ENCODE results near the gene MALT1. TPM values are rescaled to one million over a fixed set of nuclear protein-coding genes. Genes with fewer than 3 reads are reported as not detected.

MALT1 gene
- total RNA-seq, 2 experiments from 2014 or later: 82.3 to 84.5 TPM

- TF ChIP-seq CTCF (IDR thresholded peaks at IDR 0.05): no peak
- no peak overlapping the region for H3K4me3 Mint-ChIP-seq
- no peak overlapping the region for H3K27ac ChIP-seq (ENCODE audit: low read depth in 1 of 2, low read length in 2 of 2)
- H3K27ac Mint-ChIP-seq: no peak overlapping the region
- ChIA-PET CTCF (no interaction called here), POLR2A (interaction anchor here (0.6 kb wide), 1 partner anchor 65 kb away, joined by 3 read pairs; no protein-coding TSS in a partner anchor)
- no peak for ATAC-seq (ENCODE audit: poor library complexity)
- no peaks in the 10 kb centered on the region for H3K4me1 ChIP-seq (ENCODE audit: insufficient read depth, low read length)
- H3K27me3 Mint-ChIP-seq: peaks cover 43% of the 10 kb centered on the region
- no peaks in the 10 kb centered on the region for H3K9me3 Mint-ChIP-seq
- H3K4me3 ChIP-seq (ENCODE audit: low read length): no peak overlapping the region
- intact Hi-C loops (cut with DNase I, micrococcal nuclease): no loop called here
- H3K36me3 Mint-ChIP-seq (ENCODE audit: low read depth): no peaks in the 10 kb centered on the region
- no peaks in the 10 kb centered on the region for H3K36me3 ChIP-seq (ENCODE audit: insufficient read depth, low read length)
- DNase-seq: no peak
- no peaks in the 10 kb centered on the region for H3K4me1 Mint-ChIP-seq (ENCODE audit: low read depth)
- H3K9me3 ChIP-seq (ENCODE audit: control insufficient read depth in 1 of 2, insufficient read depth in 1 of 2, low read length in 2 of 2): no peaks in the 10 kb centered on the region
- H3K27me3 ChIP-seq (ENCODE audit: control insufficient read depth in 1 of 2, insufficient read depth in 2 of 2, low read length in 2 of 2): peaks cover 0 to 2% of the 10 kb centered on the region in 2 experiments
Measured at GRCh38 chr18:58788971-58789875, 118.0 kb downstream of the MALT1 start.

GRCh38 chr18:58789876-58790240 is 118.6 kb downstream of the MALT1 start:
- no peak overlapping the region for H3K27ac Mint-ChIP-seq
- ChIA-PET CTCF (no interaction called here), POLR2A (no interaction called here)
- peaks cover 42% of the 10 kb centered on the region for H3K27me3 Mint-ChIP-seq
- no peak overlapping the region for H3K27ac ChIP-seq (ENCODE audit: low read depth in 1 of 2, low read length in 2 of 2)
- intact Hi-C loops (cut with DNase I, micrococcal nuclease): no loop called here
- H3K9me3 ChIP-seq (ENCODE audit: control insufficient read depth in 1 of 2, insufficient read depth in 1 of 2, low read length in 2 of 2): no peaks in the 10 kb centered on the region
- DNase-seq (no peak), ATAC-seq (ENCODE audit: poor library complexity) (no peak)
- H3K4me1 Mint-ChIP-seq (ENCODE audit: low read depth): no peaks in the 10 kb centered on the region
- H3K4me3 ChIP-seq (ENCODE audit: low read length): no peak overlapping the region
- no peaks in the 10 kb centered on the region for H3K4me1 ChIP-seq (ENCODE audit: insufficient read depth, low read length)
- peaks cover 0 to 2% of the 10 kb centered on the region in 2 experiments for H3K27me3 ChIP-seq (ENCODE audit: control insufficient read depth in 1 of 2, insufficient read depth in 2 of 2, low read length in 2 of 2)
- no peaks in the 10 kb centered on the region for H3K9me3 Mint-ChIP-seq
- no peaks in the 10 kb centered on the region for H3K36me3 Mint-ChIP-seq (ENCODE audit: low read depth)
- no peaks in the 10 kb centered on the region for H3K36me3 ChIP-seq (ENCODE audit: insufficient read depth, low read length)
- no peak for TF ChIP-seq CTCF (IDR thresholded peaks at IDR 0.05)
- no peak overlapping the region for H3K4me3 Mint-ChIP-seq

GRCh38 chr18:58792086-58792485 is 120.8 kb downstream of the MALT1 start:
- no peak overlapping the region for H3K4me3 ChIP-seq (ENCODE audit: low read length)
- H3K36me3 ChIP-seq (ENCODE audit: insufficient read depth, low read length): no peaks in the 10 kb centered on the region
- H3K27me3 ChIP-seq (ENCODE audit: control insufficient read depth in 1 of 2, insufficient read depth in 2 of 2, low read length in 2 of 2): peaks cover 0 to 2% of the 10 kb centered on the region in 2 experiments
- ChIA-PET CTCF (no interaction called here), POLR2A (no interaction called here)
- intact Hi-C loops (cut with DNase I, micrococcal nuclease): no loop called here
- H3K4me1 Mint-ChIP-seq (ENCODE audit: low read depth): no peaks in the 10 kb centered on the region
- no peaks in the 10 kb centered on the region for H3K9me3 ChIP-seq (ENCODE audit: control insufficient read depth in 1 of 2, insufficient read depth in 1 of 2, low read length in 2 of 2)
- no peak overlapping the region for H3K27ac ChIP-seq (ENCODE audit: low read depth in 1 of 2, low read length in 2 of 2)
- no peak overlapping the region for H3K27ac Mint-ChIP-seq
- no peaks in the 10 kb centered on the region for H3K4me1 ChIP-seq (ENCODE audit: insufficient read depth, low read length)
- no peak for TF ChIP-seq CTCF (IDR thresholded peaks at IDR 0.05)
- DNase-seq: no peak
- no peak for ATAC-seq (ENCODE audit: poor library complexity)
- peaks cover 38% of the 10 kb centered on the region for H3K27me3 Mint-ChIP-seq
- no peaks in the 10 kb centered on the region for H3K36me3 Mint-ChIP-seq (ENCODE audit: low read depth)
- no peak overlapping the region for H3K4me3 Mint-ChIP-seq
- H3K9me3 Mint-ChIP-seq: no peaks in the 10 kb centered on the region

All from CD4-positive, alpha-beta T cell (primary cell).